Uterus (tissue), 4 donors: ENCODE results near the gene SGIP1. TPM values are rescaled to one million over a fixed set of nuclear protein-coding genes. Genes with fewer than 3 reads are reported as not detected.
A peak's percentile ranks its signal among the peaks of the same experiment; 100 is the strongest.

ENCODE experiments used
- DNase-seq, 2 donors: peaks; one replicate each; pipeline ENCODE4 v3.0.0-alpha.2; 2019 to 2020
- H3K27ac ChIP-seq, 2 donors: fragments of 200-600 bp; sonication (generic); 1 replicate in 1 of 2; 2 replicates in 1 of 2; pipeline ENCODE4 v1.5.1; 2016 to 2018
- H3K27me3 ChIP-seq, 2 donors: fragments of 200-600 bp; sonication (generic); one replicate each; pipeline ENCODE4 v1.5.1; 2018 to 2019; ENCODE audit warnings: control low read depth in 1 of 2
- H3K36me3 ChIP-seq, 2 donors: fragments of 200-600 bp; sonication (generic); one replicate each; pipeline ENCODE4 v1.5.1; 2019; ENCODE audit warnings: control low read depth in 1 of 2
- H3K4me1 ChIP-seq, 2 donors: fragments of 200-600 bp; sonication (generic); one replicate each; pipeline ENCODE4 v1.5.1; 2018 to 2019; ENCODE audit warnings: control low read depth in 1 of 2
- H3K4me3 ChIP-seq, 2 donors: fragments of 200-600 bp; sonication (generic); 1 replicate in 1 of 2; 2 replicates in 1 of 2; pipeline ENCODE4 v1.5.1; 2018 to 2019; ENCODE audit warnings: mild to moderate bottlenecking in 1 of 2
- H3K9me3 ChIP-seq, 2 donors: fragments of 200-600 bp; sonication (generic); one replicate each; pipeline ENCODE4 v1.5.1; 2019; ENCODE audit warnings: control low read depth in 1 of 2
- POLR2A ChIP-seq, 2 donors: fragments of 450-650 bp; IDR thresholded peaks; one replicate each; pipeline ENCODE4 v1.6.1; 2016; ENCODE audit warnings: antibody characterized with exemption in 2 of 2, mild to moderate bottlenecking in 1 of 2, moderate library complexity in 1 of 2
- intact Hi-C: fragments of 100-400 bp; cut with DNase I; formaldehyde crosslinking; loops from one replicate; pipeline ENCODE4 v1.15.1; 2023; ENCODE audit warnings: low total_unique reads
- total RNA-seq, 4 donors: library from RNA; depleted of rRNA in 3 of 4; stranded (reverse); fragments of >200 nt in 3 of 4; gene quantifications; one replicate each; pipeline versions ENCODE4 v1.1.0 to v1.2.4, GENCODE V29; 2014 to 2023
- TF ChIP-seq, protein P1 (sequence below), 4 experiments: fragments of 200-600 bp in 2 of 4; fragments of 450-650 bp in 2 of 4; sonication (generic) in 2 of 4; IDR thresholded peaks; one replicate each; pipeline ENCODE4 v1.5.1; 2016 to 2019; ENCODE audit warnings: antibody characterized with exemption in 4 of 4, mild to moderate bottlenecking in 2 of 4, moderate library complexity in 1 of 4
- donor health status: DM: yes; HTN: yes; CAD: no.

Gene SGIP1
- total RNA-seq, 4 donors from 2014 or later = 2.8 to 23.0 (median 6.4) TPM

DNA sequence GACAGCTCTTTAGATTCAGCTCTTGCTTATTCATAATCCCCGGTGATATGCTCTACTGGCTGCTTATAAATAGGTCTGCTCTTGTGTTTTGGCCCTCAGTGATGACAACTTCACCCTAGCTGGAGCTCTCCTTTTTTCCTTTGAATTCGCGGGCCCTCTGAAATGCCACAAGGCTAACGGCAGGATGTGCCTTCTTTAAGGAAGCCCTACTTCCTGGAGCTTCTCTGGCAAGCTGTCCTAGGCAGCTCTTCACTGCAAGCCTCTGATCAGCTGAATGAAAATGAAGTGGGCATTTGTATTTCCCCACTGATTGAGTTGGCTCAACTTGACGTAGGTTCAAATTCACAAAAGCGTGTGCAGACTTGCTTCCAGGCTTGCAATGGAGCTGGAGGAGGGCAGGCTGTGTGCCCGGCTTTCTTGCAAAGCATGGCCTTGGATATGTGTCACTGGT, 22.2 kb downstream of the SGIP1 start:
- H3K4me1 ChIP-seq = no peaks in the 10 kb centered on the region
- H3K27ac ChIP-seq = no peak overlapping the region
- no peak for TF ChIP-seq POLR2A (IDR thresholded peaks at IDR 0.05)
- TF ChIP-seq, protein P1, sequence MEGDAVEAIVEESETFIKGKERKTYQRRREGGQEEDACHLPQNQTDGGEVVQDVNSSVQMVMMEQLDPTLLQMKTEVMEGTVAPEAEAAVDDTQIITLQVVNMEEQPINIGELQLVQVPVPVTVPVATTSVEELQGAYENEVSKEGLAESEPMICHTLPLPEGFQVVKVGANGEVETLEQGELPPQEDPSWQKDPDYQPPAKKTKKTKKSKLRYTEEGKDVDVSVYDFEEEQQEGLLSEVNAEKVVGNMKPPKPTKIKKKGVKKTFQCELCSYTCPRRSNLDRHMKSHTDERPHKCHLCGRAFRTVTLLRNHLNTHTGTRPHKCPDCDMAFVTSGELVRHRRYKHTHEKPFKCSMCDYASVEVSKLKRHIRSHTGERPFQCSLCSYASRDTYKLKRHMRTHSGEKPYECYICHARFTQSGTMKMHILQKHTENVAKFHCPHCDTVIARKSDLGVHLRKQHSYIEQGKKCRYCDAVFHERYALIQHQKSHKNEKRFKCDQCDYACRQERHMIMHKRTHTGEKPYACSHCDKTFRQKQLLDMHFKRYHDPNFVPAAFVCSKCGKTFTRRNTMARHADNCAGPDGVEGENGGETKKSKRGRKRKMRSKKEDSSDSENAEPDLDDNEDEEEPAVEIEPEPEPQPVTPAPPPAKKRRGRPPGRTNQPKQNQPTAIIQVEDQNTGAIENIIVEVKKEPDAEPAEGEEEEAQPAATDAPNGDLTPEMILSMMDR (IDR thresholded peaks at IDR 0.05) = no peak
- H3K9me3 ChIP-seq = no peaks in the 10 kb centered on the region
- no peak for DNase-seq
- intact Hi-C loops = no loop called here
- H3K27me3 ChIP-seq = no peaks in the 10 kb centered on the region
- no peak overlapping the region for H3K4me3 ChIP-seq
- no peaks in the 10 kb centered on the region for H3K36me3 ChIP-seq

DNA sequence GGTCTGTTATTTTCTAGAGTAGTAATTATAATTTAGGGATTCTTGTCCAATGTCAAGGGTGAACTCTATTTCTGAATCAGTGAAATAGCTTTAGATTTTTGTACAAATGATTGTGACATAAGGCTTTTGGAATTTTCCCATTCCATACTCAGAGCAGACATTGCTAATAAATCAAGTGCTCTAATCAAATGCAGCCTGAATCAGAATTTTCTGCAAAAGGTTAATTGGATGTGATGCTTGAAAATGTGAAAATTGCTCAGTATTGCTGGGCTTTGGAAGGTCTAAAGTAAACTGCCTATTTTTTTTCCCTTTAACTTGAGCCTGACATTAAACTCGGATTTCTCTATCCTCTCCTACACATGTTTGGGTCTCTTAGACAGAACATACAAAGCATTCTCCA, 23.2 kb downstream of the SGIP1 start:
- H3K27me3 ChIP-seq = no peaks in the 10 kb centered on the region
- H3K4me3 ChIP-seq = no peak overlapping the region
- intact Hi-C loops = no loop called here
- peak overlapping the region in 1 of 2 donors; percentile 34 for H3K27ac ChIP-seq
- no peaks in the 10 kb centered on the region for H3K4me1 ChIP-seq
- no peak for DNase-seq
- no peaks in the 10 kb centered on the region for H3K36me3 ChIP-seq
- H3K9me3 ChIP-seq = no peaks in the 10 kb centered on the region
- TF ChIP-seq, protein P1 (IDR thresholded peaks at IDR 0.05) = no peak
- no peak for TF ChIP-seq POLR2A (IDR thresholded peaks at IDR 0.05)

DNA sequence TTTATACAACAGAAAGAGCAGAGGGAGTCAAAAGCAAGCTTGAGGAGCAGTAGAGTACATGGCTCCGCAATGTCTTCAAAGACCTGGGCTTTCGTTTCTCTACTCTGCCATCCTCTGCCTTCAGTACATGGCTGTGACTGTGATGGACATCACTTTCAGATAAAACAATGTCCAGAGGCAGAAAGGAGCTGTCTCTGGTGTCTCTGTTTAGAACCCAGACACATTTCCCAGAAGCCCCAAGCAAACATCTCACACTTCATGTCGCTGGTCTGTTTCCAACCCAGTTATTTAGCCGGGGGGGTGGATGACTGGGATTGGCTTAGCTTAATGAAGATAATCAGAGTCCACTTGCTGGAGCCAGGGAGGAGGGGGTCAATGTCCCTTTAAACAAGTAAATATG, 25.6 kb downstream of the SGIP1 start:
- H3K9me3 ChIP-seq = no peaks in the 10 kb centered on the region
- H3K27ac ChIP-seq = no peak overlapping the region
- TF ChIP-seq POLR2A (IDR thresholded peaks at IDR 0.05) = no peak
- TF ChIP-seq, protein P1 (IDR thresholded peaks at IDR 0.05) = no peak
- H3K4me1 ChIP-seq = no peaks in the 10 kb centered on the region
- no peak for DNase-seq
- no peaks in the 10 kb centered on the region for H3K36me3 ChIP-seq
- intact Hi-C loops = no loop called here
- H3K27me3 ChIP-seq = no peaks in the 10 kb centered on the region
- no peak overlapping the region for H3K4me3 ChIP-seq

DNA sequence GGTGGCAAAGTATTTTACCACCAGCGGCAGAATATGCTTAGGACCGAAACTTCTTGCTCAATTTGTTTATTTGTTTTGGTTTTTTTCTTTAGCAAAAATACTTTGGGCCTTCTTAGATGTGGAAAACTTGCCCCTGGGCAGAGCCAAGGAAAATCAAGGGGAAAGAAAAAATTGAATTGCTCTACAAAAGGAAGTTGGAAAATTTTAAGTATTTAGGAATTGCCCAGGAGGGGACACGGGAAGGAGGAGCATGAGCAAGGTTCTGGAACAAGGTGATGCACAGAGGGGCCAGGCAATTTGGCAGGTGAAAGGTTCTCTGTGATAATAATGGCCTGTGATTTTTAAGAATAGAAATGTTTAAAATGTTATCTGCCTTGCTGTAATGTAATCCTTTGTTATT, 28.6 kb downstream of the SGIP1 start:
- H3K4me3 ChIP-seq = no peak overlapping the region
- intact Hi-C loops = no loop called here
- H3K4me1 ChIP-seq = no peaks in the 10 kb centered on the region
- H3K27ac ChIP-seq = peak overlapping the region; percentile 59 to 74
- no peak for DNase-seq
- no peaks in the 10 kb centered on the region for H3K27me3 ChIP-seq
- H3K36me3 ChIP-seq = no peaks in the 10 kb centered on the region
- TF ChIP-seq POLR2A (IDR thresholded peaks at IDR 0.05) = no peak
- TF ChIP-seq, protein P1 (IDR thresholded peaks at IDR 0.05) = no peak
- H3K9me3 ChIP-seq = no peaks in the 10 kb centered on the region

DNA sequence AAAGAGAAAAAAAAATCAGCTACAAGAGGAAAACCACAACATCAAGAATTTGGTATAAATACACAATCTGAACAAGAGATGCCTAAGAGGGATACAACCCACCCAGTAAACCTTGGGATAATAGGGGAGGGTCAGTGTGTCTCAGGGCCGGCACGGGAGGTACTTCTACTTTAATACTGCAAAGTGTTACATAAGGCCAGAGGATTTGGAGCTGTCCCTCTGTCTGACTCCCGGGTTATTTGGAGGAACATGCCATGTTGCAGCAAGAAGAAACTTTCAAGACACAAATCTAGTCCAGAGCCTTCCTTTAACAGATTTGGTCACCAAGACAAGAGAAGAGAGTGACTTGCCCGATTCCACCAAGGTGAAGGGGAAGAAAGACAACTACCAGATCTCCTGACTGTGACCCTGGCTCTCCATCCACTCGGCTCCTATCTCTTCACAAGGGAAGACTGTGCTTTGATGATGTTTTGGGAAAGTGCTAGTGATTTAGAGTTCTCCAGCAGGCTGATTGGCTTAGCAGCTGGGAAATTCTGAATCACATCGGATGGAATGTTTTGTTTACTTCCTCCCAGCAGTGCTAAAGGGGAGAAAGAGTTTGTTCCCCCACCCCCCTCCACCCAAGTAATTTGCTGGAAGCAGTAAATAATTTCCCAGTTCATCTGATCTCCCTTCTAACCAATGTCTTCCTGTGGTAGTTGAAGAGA, 29.3 kb downstream of the SGIP1 start:
- H3K27ac ChIP-seq = peak overlapping the region; percentile 59 to 74
- no peaks in the 10 kb centered on the region for H3K9me3 ChIP-seq
- peak; percentile 41 to 65 for DNase-seq
- intact Hi-C loops = no loop called here
- no peaks in the 10 kb centered on the region for H3K27me3 ChIP-seq
- no peaks in the 10 kb centered on the region for H3K4me1 ChIP-seq
- TF ChIP-seq, protein P1 (IDR thresholded peaks at IDR 0.05) = no peak
- no peak for TF ChIP-seq POLR2A (IDR thresholded peaks at IDR 0.05)
- no peak overlapping the region for H3K4me3 ChIP-seq
- H3K36me3 ChIP-seq = no peaks in the 10 kb centered on the region
